ENCODE measurements around the gene SPAG9.

DNA sequence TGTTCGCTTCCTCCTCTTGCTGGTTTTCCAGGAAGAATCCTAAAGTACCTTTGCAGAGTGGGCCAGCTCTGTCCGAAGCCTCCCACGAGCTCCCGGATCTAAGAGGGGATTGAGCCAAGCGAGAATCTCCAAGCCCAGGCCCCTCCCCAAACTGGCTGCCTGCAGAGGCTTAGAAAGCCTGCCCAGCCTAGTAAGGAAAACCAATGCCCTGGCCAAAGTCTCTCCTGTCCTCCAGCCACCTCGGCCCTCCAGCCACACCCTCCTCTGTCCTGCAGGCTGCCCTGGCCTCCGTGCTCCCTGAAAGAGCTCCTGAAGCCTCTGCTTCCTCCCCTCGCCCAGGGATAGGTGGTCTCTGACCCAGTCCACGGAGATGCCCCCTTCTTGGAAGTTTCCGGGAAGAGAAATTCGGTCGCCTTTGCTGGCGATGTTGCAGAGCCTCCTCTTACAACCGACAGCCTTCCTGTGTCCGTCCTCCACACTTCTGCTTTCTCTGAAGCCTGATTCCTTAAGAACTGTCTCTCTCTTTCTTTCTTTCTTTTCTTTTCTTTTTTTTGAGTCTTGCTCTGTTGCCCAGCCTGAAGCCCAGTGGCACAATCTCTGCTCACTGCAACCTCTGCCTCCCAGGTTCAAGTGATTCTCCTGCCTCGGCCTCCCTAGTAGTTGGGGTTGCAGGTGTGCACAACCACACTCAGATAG lies 199.6 kb downstream of the SPAG9 start:
- TF ChIP-seq, protein P1, sequence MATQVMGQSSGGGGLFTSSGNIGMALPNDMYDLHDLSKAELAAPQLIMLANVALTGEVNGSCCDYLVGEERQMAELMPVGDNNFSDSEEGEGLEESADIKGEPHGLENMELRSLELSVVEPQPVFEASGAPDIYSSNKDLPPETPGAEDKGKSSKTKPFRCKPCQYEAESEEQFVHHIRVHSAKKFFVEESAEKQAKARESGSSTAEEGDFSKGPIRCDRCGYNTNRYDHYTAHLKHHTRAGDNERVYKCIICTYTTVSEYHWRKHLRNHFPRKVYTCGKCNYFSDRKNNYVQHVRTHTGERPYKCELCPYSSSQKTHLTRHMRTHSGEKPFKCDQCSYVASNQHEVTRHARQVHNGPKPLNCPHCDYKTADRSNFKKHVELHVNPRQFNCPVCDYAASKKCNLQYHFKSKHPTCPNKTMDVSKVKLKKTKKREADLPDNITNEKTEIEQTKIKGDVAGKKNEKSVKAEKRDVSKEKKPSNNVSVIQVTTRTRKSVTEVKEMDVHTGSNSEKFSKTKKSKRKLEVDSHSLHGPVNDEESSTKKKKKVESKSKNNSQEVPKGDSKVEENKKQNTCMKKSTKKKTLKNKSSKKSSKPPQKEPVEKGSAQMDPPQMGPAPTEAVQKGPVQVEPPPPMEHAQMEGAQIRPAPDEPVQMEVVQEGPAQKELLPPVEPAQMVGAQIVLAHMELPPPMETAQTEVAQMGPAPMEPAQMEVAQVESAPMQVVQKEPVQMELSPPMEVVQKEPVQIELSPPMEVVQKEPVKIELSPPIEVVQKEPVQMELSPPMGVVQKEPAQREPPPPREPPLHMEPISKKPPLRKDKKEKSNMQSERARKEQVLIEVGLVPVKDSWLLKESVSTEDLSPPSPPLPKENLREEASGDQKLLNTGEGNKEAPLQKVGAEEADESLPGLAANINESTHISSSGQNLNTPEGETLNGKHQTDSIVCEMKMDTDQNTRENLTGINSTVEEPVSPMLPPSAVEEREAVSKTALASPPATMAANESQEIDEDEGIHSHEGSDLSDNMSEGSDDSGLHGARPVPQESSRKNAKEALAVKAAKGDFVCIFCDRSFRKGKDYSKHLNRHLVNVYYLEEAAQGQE (tag by site-specific recombination; IDR thresholded peaks at IDR 0.05) = no peak
- TF ChIP-seq, protein P2, sequence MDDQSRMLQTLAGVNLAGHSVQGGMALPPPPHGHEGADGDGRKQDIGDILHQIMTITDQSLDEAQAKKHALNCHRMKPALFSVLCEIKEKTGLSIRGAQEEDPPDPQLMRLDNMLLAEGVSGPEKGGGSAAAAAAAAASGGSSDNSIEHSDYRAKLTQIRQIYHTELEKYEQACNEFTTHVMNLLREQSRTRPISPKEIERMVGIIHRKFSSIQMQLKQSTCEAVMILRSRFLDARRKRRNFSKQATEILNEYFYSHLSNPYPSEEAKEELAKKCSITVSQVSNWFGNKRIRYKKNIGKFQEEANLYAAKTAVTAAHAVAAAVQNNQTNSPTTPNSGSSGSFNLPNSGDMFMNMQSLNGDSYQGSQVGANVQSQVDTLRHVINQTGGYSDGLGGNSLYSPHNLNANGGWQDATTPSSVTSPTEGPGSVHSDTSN (CRISPR knock-in tag; IDR thresholded peaks at IDR 0.05) = no peak
- no peak for TF ChIP-seq ZNF76 (tag by site-specific recombination; IDR thresholded peaks at IDR 0.05; ENCODE audit: borderline replicate concordance, low read depth)
- TF ChIP-seq, protein P3, sequence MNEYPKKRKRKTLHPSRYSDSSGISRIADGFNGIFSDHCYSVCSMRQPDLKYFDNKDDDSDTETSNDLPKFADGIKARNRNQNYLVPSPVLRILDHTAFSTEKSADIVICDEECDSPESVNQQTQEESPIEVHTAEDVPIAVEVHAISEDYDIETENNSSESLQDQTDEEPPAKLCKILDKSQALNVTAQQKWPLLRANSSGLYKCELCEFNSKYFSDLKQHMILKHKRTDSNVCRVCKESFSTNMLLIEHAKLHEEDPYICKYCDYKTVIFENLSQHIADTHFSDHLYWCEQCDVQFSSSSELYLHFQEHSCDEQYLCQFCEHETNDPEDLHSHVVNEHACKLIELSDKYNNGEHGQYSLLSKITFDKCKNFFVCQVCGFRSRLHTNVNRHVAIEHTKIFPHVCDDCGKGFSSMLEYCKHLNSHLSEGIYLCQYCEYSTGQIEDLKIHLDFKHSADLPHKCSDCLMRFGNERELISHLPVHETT (tag by site-specific recombination; IDR thresholded peaks at IDR 0.05) = no peak
- TF ChIP-seq KLF16 (tag by site-specific recombination; IDR thresholded peaks at IDR 0.05) = no peak
- no peak for TF ChIP-seq MZF1 (tag by site-specific recombination; IDR thresholded peaks at IDR 0.05; ENCODE audit: borderline replicate concordance)
- TF ChIP-seq, protein P4, sequence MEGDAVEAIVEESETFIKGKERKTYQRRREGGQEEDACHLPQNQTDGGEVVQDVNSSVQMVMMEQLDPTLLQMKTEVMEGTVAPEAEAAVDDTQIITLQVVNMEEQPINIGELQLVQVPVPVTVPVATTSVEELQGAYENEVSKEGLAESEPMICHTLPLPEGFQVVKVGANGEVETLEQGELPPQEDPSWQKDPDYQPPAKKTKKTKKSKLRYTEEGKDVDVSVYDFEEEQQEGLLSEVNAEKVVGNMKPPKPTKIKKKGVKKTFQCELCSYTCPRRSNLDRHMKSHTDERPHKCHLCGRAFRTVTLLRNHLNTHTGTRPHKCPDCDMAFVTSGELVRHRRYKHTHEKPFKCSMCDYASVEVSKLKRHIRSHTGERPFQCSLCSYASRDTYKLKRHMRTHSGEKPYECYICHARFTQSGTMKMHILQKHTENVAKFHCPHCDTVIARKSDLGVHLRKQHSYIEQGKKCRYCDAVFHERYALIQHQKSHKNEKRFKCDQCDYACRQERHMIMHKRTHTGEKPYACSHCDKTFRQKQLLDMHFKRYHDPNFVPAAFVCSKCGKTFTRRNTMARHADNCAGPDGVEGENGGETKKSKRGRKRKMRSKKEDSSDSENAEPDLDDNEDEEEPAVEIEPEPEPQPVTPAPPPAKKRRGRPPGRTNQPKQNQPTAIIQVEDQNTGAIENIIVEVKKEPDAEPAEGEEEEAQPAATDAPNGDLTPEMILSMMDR (tag by site-specific recombination; IDR thresholded peaks at IDR 0.05) = no peak
- TF ChIP-seq ZNF37A (tag by site-specific recombination; IDR thresholded peaks at IDR 0.05) = no peak
- no peak for TF ChIP-seq OVOL3 (tag by site-specific recombination; IDR thresholded peaks at IDR 0.05)
- no peak for TF ChIP-seq ZNF558 (tag by site-specific recombination; IDR thresholded peaks at IDR 0.05)
- TF ChIP-seq ZBTB20 (tag by site-specific recombination; IDR thresholded peaks at IDR 0.05) = no peak
- TF ChIP-seq KLF1 (tag by site-specific recombination; IDR thresholded peaks at IDR 0.05) = no peak
- no peak for TF ChIP-seq HOXD13 (CRISPR knock-in tag; IDR thresholded peaks at IDR 0.05; ENCODE audit: borderline replicate concordance)
